ENCODE measurements around the gene DCHS2.

- no peak for TF ChIP-seq CTCF (IDR thresholded peaks at IDR 0.05; ENCODE audit: low read length)
- TF ChIP-seq EZH2 (IDR thresholded peaks at IDR 0.05; ENCODE audit: borderline replicate concordance, low read length), result no peak
Measured at GRCh38 chr4:154534296-154534695, 42.7 kb upstream of the DCHS2 start.
